Endothelial cell of umbilical vein (primary cell): ENCODE data around the gene RBMS1. TPM values are rescaled to one million over a fixed set of nuclear protein-coding genes. Genes with fewer than 3 reads are reported as not detected.

Source experiments
- BruUV-seq: library from RNA; stranded (reverse); fragments of 400-500 nt; replicated peaks from 2 replicates; lab custom pipeline; 2021; lab: Mats Ljungman, UMichigan
- CTCF ChIA-PET: fragments of 300-600, 350-600 bp; sonication (Branson Sonifier 250); formaldehyde crosslinking; loops from one replicate; lab custom pipeline; 2021; ENCODE audit warnings: antibody characterized with exemption, inconsistent platforms; lab: Charles Lee
- POLR2A ChIA-PET: fragments of 300-600, 350-600 bp; sonication (Branson Sonifier 250); formaldehyde crosslinking; loops from one replicate; lab custom pipeline; 2021; ENCODE audit warnings: antibody characterized with exemption, inconsistent platforms; lab: Charles Lee
- DNase-seq: peaks from one replicate; pipeline ENCODE4 v3.0.0-alpha.2; 2011; ENCODE audit warnings: low read depth, low spot score
- FAIRE-seq: peaks from 2 replicates; lab custom pipeline; 2011; peaks lifted over from hg19 to GRCh38; lab: Jason Lieb, UNC
- H2AFZ ChIP-seq: 2 replicates; pipeline ENCODE4 v1.6.0; 2012; ENCODE audit warnings: low read depth, low read length, control low read depth, inconsistent platforms
- H3K27ac ChIP-seq: 2 replicates; pipeline ENCODE4 v1.5.1; 2011; ENCODE audit warnings: low read depth, mild to moderate bottlenecking, control low read depth, low read length, moderate library complexity; ENCODE audit not compliant: insufficient read depth
- H3K27me3 ChIP-seq, 2 experiments: 2 replicates each; pipeline versions ENCODE4 v1.6.0 to v1.6.1; 2011; ENCODE audit warnings: low read length in 2 of 2, mixed read lengths in 1 of 2; ENCODE audit not compliant: control insufficient read depth in 2 of 2, insufficient read depth in 2 of 2
- H3K36me3 ChIP-seq, 2 experiments: 2 replicates in 1 of 2; 3 replicates in 1 of 2; pipeline ENCODE4 v1.5.1; 2011; ENCODE audit warnings: low read length in 2 of 2, mild to moderate bottlenecking in 1 of 2, moderate library complexity in 1 of 2; ENCODE audit not compliant: control insufficient read depth in 2 of 2, insufficient read depth in 2 of 2; ENCODE audit errors: extremely low read depth in 1 of 2
- H3K4me1 ChIP-seq: 3 replicates; pipeline ENCODE4 v1.5.1; 2011; ENCODE audit warnings: mild to moderate bottlenecking, low read length; ENCODE audit not compliant: control insufficient read depth, insufficient read depth; ENCODE audit errors: extremely low read depth
- H3K4me2 ChIP-seq: 2 replicates; pipeline ENCODE4 v1.6.1; 2011; ENCODE audit warnings: low read length, control low read depth, mixed read lengths; ENCODE audit not compliant: insufficient read depth
- H3K4me3 ChIP-seq, 3 experiments: fragments of 200-600 bp in 1 of 3; sonication (generic), shearing (Covaris generic) in 1 of 3; replicated peaks in 1 of 3; 2 replicates each; pipeline ENCODE4 v1.5.1; 2011 to 2016; ENCODE audit warnings: control low read depth in 3 of 3, low read length in 3 of 3, mild to moderate bottlenecking in 2 of 3, inconsistent platforms in 1 of 3, low read depth in 1 of 3, moderate library complexity in 1 of 3; ENCODE audit not compliant: insufficient read depth in 1 of 3
- H3K79me2 ChIP-seq: 2 replicates; pipeline ENCODE4 v1.6.0; 2012; ENCODE audit warnings: low read length, inconsistent platforms; ENCODE audit not compliant: control insufficient read depth, insufficient read depth
- H3K9ac ChIP-seq: replicated peaks from 2 replicates; pipeline ENCODE3; 2011; ENCODE audit warnings: low read length, control low read depth; ENCODE audit not compliant: insufficient read depth; ENCODE audit errors: extremely low read depth
- H3K9me1 ChIP-seq: replicated peaks from 3 replicates; pipeline ENCODE4 v1.6.0; 2011; ENCODE audit warnings: mild to moderate bottlenecking, low read length; ENCODE audit not compliant: control insufficient read depth, insufficient read depth; ENCODE audit errors: extremely low read depth
- H3K9me3 ChIP-seq: replicated peaks from 2 replicates; pipeline ENCODE4 v1.5.1; 2012; ENCODE audit warnings: low read length, inconsistent platforms; ENCODE audit not compliant: control insufficient read depth, insufficient read depth
- H4K20me1 ChIP-seq: replicated peaks from 2 replicates; pipeline ENCODE3; 2011; ENCODE audit warnings: mild to moderate bottlenecking, low read length; ENCODE audit not compliant: control insufficient read depth, insufficient read depth; ENCODE audit errors: extremely low read depth
- CTCF ChIP-seq, 2 donors: IDR thresholded peaks; 1 replicate in 1 of 2; 2 replicates in 1 of 2; pipeline ENCODE4 v1.5.1; 2011; ENCODE audit warnings: low read length in 2 of 2, mild to moderate bottlenecking in 2 of 2, moderate library complexity in 2 of 2, control low read depth in 1 of 2, inconsistent platforms in 1 of 2, low read depth in 1 of 2; ENCODE audit not compliant: insufficient read depth in 1 of 2; ENCODE audit errors: extremely low read depth in 1 of 2
- EZH2 ChIP-seq: IDR thresholded peaks from 2 replicates; pipeline ENCODE4 v1.6.1; 2012; ENCODE audit warnings: borderline replicate concordance, low read depth, mild to moderate bottlenecking, moderate library complexity, low read length, inconsistent platforms; ENCODE audit not compliant: severe bottlenecking
- GATA2 ChIP-seq: IDR thresholded peaks from 2 replicates; pipeline ENCODE4 v1.7.0; 2011; ENCODE audit warnings: low read depth, mild to moderate bottlenecking, moderate library complexity, mixed read lengths, low read length; ENCODE audit not compliant: insufficient read length, insufficient read depth
- JUN ChIP-seq: IDR thresholded peaks from 2 replicates; pipeline ENCODE4 v1.6.1; 2011; ENCODE audit warnings: borderline replicate concordance, low read depth; ENCODE audit not compliant: insufficient read length, insufficient read depth
- MYC ChIP-seq: IDR thresholded peaks from one replicate; pipeline ENCODE4 v1.6.1; 2011; ENCODE audit warnings: mild to moderate bottlenecking, low read depth, low read length
- POLR2A ChIP-seq: IDR thresholded peaks from 2 replicates; pipeline ENCODE4 v1.6.1; 2012; ENCODE audit warnings: low read depth, mild to moderate bottlenecking, control low read depth, low read length
- POLR2AphosphoS5 ChIP-seq: IDR thresholded peaks from 2 replicates; pipeline ENCODE4 v1.6.1; 2012; ENCODE audit warnings: low read depth, mild to moderate bottlenecking, control low read depth, low read length, moderate library complexity; ENCODE audit not compliant: insufficient read depth
- dilution Hi-C: fragments of 300-500 bp; cut with MboI; formaldehyde crosslinking; loops from one replicate; pipeline ENCODE4 v1.15.0; 2019; ENCODE audit warnings: low sequenced_read_pairs; ENCODE audit not compliant: extremely low pct_ligation_motif_present
- intact Hi-C: fragments of 100-400 bp; cut with micrococcal nuclease; formaldehyde crosslinking; loops from one replicate; pipeline ENCODE4 v1.10.0; 2022
- polyA plus RNA-seq, 4 experiments: library from polyadenylated mRNA; depleted of rRNA in 3 of 4; stranded (reverse) in 3 of 4; unstranded in 1 of 4; fragments of >200 nt; gene quantifications; 2 replicates each; pipeline versions ENCODE4 v1.2.1 to v1.2.3, GENCODE V29; 2011 to 2012; ENCODE audit warnings: missing spikeins in 1 of 4
- total RNA-seq: library from RNA; stranded (reverse); gene quantifications from 2 replicates; pipeline ENCODE4 v1.2.3, GENCODE V29; 2021

Gene RBMS1
- total and polyA plus RNA-seq, 2 donors (not counting 3 experiments of a cell fraction or from before 2014, with no cell fraction given), result 60.0 to 93.3 TPM

GRCh38 chr2:160253440-160254188 lies 240.0 kb downstream of the RBMS1 start:
- dilution Hi-C loops, result no loop called here
- BruUV-seq, result no TSS peak
- no peak overlapping the region for H3K4me2 ChIP-seq
- no peaks in the 10 kb centered on the region for H3K79me2 ChIP-seq
- ChIA-PET POLR2A (no interaction called here), CTCF (interaction anchor here (1.4 to 3.0 kb wide), 4 partner anchors 25 to 741 kb away, joined by 4 to 21 read pairs (median 18); no protein-coding TSS in a partner anchor)
- intact Hi-C loops, result loop anchor here (1.0 kb wide), 1 partner anchor 741 kb away; no protein-coding TSS in a partner anchor
- H3K9ac ChIP-seq, result no peak overlapping the region
- H3K9me3 ChIP-seq, result no peaks in the 10 kb centered on the region
- no peaks in the 10 kb centered on the region for H4K20me1 ChIP-seq
- H3K36me3 ChIP-seq, result no peaks in the 10 kb centered on the region
- H3K4me1 ChIP-seq, result no peaks in the 10 kb centered on the region
- DNase-seq, result no peak
- no peak for TF ChIP-seq POLR2A
- no peak for TF ChIP-seq MYC
- TF ChIP-seq JUN, result no peak
- no peak for TF ChIP-seq CTCF (IDR thresholded peaks at IDR 0.05; ENCODE audit: extremely low read depth in 1 of 2, insufficient read depth in 1 of 2, low read depth in 1 of 2, low read length in 2 of 2)
- no peak for TF ChIP-seq POLR2AphosphoS5
- no peak for TF ChIP-seq GATA2
- no peak for TF ChIP-seq EZH2
- no peaks in the 10 kb centered on the region for H3K9me1 ChIP-seq
- no peak overlapping the region for H3K27ac ChIP-seq
- no peak overlapping the region for H2AFZ ChIP-seq
- no peak overlapping the region for H3K4me3 ChIP-seq
- H3K27me3 ChIP-seq, result no peaks in the 10 kb centered on the region
- no peak for FAIRE-seq
